Panc1 (cell line): ENCODE measurements around the gene SCARF2. TPM values are rescaled to one million over a fixed set of nuclear protein-coding genes. Genes with fewer than 3 reads are reported as not detected.
"Not testable (repeated sequence)": the region's sequence is repeated elsewhere in the genome, so short reads cannot be mapped to it uniquely, and the experiment has no call there.

Experiments
- ATAC-seq: fragments of 200-7000 bp; cut with Tn5 transposase; 2 replicates; pipeline ENCODE4 v1.9.1; 2020; ENCODE audit warnings: mild to moderate bottlenecking, moderate library complexity
- BruUV-seq: library from RNA; stranded (reverse); fragments of 400-500 nt; replicated peaks from 2 replicates; lab custom pipeline; 2021; lab: Mats Ljungman, UMichigan
- CTCF ChIA-PET: fragments of 300-600 bp; sonication (Branson Sonifier 250); formaldehyde crosslinking; loops from one replicate; lab custom pipeline; 2022; ENCODE audit warnings: antibody characterized with exemption; lab: Charles Lee
- POLR2A ChIA-PET: fragments of 300-600 bp; sonication (Branson Sonifier 250); formaldehyde crosslinking; loops from one replicate; lab custom pipeline; 2022; ENCODE audit warnings: antibody characterized with exemption; lab: Charles Lee
- DNase-seq: peaks from one replicate; pipeline ENCODE4 v3.0.0-alpha.2; 2010; ENCODE audit warnings: low read depth, low spot score
- H3K27ac ChIP-seq: 2 replicates; pipeline ENCODE4 v1.5.1; 2011; ENCODE audit warnings: mild to moderate bottlenecking, low read length, inconsistent platforms
- H3K27me3 ChIP-seq: fragments of 200-500 bp; sonication (Bioruptor generic); 2 replicates; pipeline ENCODE4 v1.6.0; 2014; ENCODE audit warnings: low read length, inconsistent platforms; ENCODE audit not compliant: control insufficient read depth, insufficient read depth
- H3K36me3 ChIP-seq: fragments of 200-500 bp; sonication (Bioruptor generic); 2 replicates; pipeline ENCODE4 v1.5.1; 2014; ENCODE audit warnings: inconsistent platforms, mild to moderate bottlenecking, low read length, moderate library complexity; ENCODE audit not compliant: control insufficient read depth, insufficient read depth
- H3K4me1 ChIP-seq: 2 replicates; pipeline ENCODE4 v1.5.1; 2011; ENCODE audit warnings: inconsistent platforms, mild to moderate bottlenecking, low read length, moderate library complexity; ENCODE audit not compliant: control insufficient read depth, insufficient read depth
- H3K4me3 ChIP-seq, 2 experiments: 2 replicates each; pipeline ENCODE4 v1.5.1; 2011 to 2012; ENCODE audit warnings: low read depth in 2 of 2, low read length in 2 of 2, mild to moderate bottlenecking in 2 of 2, inconsistent platforms in 1 of 2, moderate library complexity in 1 of 2
- H3K9me3 ChIP-seq: fragments of 200-500 bp; sonication (Bioruptor generic); 2 replicates; pipeline ENCODE4 v1.5.1; 2014; ENCODE audit warnings: low read depth, mild to moderate bottlenecking, inconsistent platforms, low read length, moderate library complexity; ENCODE audit not compliant: control insufficient read depth, insufficient read depth
- POLR2AphosphoS5 ChIP-seq: IDR thresholded peaks from 2 replicates; pipeline ENCODE4 v1.6.1; 2012; ENCODE audit warnings: mild to moderate bottlenecking, low read depth, low read length, moderate library complexity
- REST ChIP-seq, 2 experiments: IDR thresholded peaks; 2 replicates each; pipeline ENCODE4 v1.6.1; 2011 to 2012; ENCODE audit warnings: low read depth in 2 of 2, control low read depth in 1 of 2, low read length in 1 of 2, mild to moderate bottlenecking in 1 of 2, moderate library complexity in 1 of 2; ENCODE audit not compliant: insufficient read depth in 1 of 2
- SIN3A ChIP-seq: IDR thresholded peaks from 2 replicates; pipeline ENCODE4 v1.6.1; 2012; ENCODE audit warnings: low read depth, mild to moderate bottlenecking, low read length, moderate library complexity, borderline replicate concordance; ENCODE audit not compliant: insufficient read depth
- TCF7L2 ChIP-seq: IDR thresholded peaks from 2 replicates; pipeline ENCODE4 v1.6.1; 2011; ENCODE audit warnings: mild to moderate bottlenecking, low read depth, low read length, inconsistent platforms
- in situ Hi-C: cut with HindIII; loops from 2 replicates; pipeline ENCODE4 v1.10.0; 2016; ENCODE audit warnings: low sequenced_read_pairs, low pct_unique_long_range_greater_than_20kb
- intact Hi-C: fragments of 100-400 bp; cut with micrococcal nuclease; formaldehyde crosslinking; loops from one replicate; pipeline ENCODE4 v1.10.0; 2022; ENCODE audit not compliant: unreplicated experiment
- total RNA-seq: library from RNA; stranded (reverse); gene quantifications from one replicate; pipeline ENCODE4 v1.2.1, GENCODE V29; 2021; ENCODE audit not compliant: unreplicated experiment
- TF ChIP-seq, protein P1 (sequence below): fragments of 450-650 bp; IDR thresholded peaks from 2 replicates; pipeline ENCODE4 v1.5.1; 2017; ENCODE audit warnings: mild to moderate bottlenecking

SCARF2 gene
- total RNA-seq, 1 experiment from 2014 or later, result 3.2 TPM

- H3K9me3 ChIP-seq, ATAC-seq, BruUV-seq, H3K4me3 ChIP-seq, POLR2A ChIA-PET, in situ Hi-C loops, H3K36me3 ChIP-seq, H3K27me3 ChIP-seq, H3K27ac ChIP-seq, H3K4me1 ChIP-seq, intact Hi-C loops, DNase-seq: not testable (repeated sequence)
- CTCF ChIA-PET, result interaction anchor here (0.6 to 0.7 kb wide), 2 partner anchors 47 to 161 kb away, joined by 3 to 7 read pairs; no protein-coding TSS in a partner anchor
These were observed 28.2 kb downstream of the SCARF2 start for GRCh38 chr22:20409385-20409784.

GRCh38 chr22:20408891-20409290, 28.7 kb downstream of the SCARF2 start:
- intact Hi-C loops, result no loop called here
- TF ChIP-seq TCF7L2, result no peak
- no peak for TF ChIP-seq SIN3A
- TF ChIP-seq, protein P1, sequence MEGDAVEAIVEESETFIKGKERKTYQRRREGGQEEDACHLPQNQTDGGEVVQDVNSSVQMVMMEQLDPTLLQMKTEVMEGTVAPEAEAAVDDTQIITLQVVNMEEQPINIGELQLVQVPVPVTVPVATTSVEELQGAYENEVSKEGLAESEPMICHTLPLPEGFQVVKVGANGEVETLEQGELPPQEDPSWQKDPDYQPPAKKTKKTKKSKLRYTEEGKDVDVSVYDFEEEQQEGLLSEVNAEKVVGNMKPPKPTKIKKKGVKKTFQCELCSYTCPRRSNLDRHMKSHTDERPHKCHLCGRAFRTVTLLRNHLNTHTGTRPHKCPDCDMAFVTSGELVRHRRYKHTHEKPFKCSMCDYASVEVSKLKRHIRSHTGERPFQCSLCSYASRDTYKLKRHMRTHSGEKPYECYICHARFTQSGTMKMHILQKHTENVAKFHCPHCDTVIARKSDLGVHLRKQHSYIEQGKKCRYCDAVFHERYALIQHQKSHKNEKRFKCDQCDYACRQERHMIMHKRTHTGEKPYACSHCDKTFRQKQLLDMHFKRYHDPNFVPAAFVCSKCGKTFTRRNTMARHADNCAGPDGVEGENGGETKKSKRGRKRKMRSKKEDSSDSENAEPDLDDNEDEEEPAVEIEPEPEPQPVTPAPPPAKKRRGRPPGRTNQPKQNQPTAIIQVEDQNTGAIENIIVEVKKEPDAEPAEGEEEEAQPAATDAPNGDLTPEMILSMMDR, result no peak
- TF ChIP-seq POLR2AphosphoS5, result no peak
- TF ChIP-seq REST (IDR thresholded peaks at IDR 0.05; ENCODE audit: insufficient read depth in 1 of 2, low read depth in 2 of 2, low read length in 1 of 2), result no peak
- DNase-seq (no peak), ATAC-seq (no peak)
- in situ Hi-C loops, result no loop called here
- ChIA-PET POLR2A (no interaction called here), CTCF (interaction anchor here (0.6 to 0.7 kb wide), 2 partner anchors 47 to 162 kb away, joined by 3 to 7 read pairs; no protein-coding TSS in a partner anchor)
- no peak overlapping the region for H3K27ac ChIP-seq
- no peak overlapping the region for H3K4me3 ChIP-seq
- H3K9me3 ChIP-seq, result no peaks in the 10 kb centered on the region
- no TSS peak for BruUV-seq
- H3K4me1 ChIP-seq, result no peaks in the 10 kb centered on the region
- no peaks in the 10 kb centered on the region for H3K27me3 ChIP-seq
- H3K36me3 ChIP-seq, result no peaks in the 10 kb centered on the region

- no TSS peak for BruUV-seq
- ChIA-PET CTCF (interaction anchor here (0.5 kb wide), 1 partner anchor 11 kb away, joined by 6 read pairs; no protein-coding TSS in a partner anchor), POLR2A (no interaction called here)
- no peak for ATAC-seq
- in situ Hi-C loops (no loop called here), intact Hi-C loops (no loop called here)
- no peaks in the 10 kb centered on the region for H3K36me3 ChIP-seq
- H3K27ac ChIP-seq, result no peak overlapping the region
- no peak for DNase-seq
- no peaks in the 10 kb centered on the region for H3K27me3 ChIP-seq
- no peak for TF ChIP-seq POLR2AphosphoS5
- TF ChIP-seq, protein P1, result no peak
- no peak for TF ChIP-seq SIN3A
- TF ChIP-seq TCF7L2, result no peak
- TF ChIP-seq REST (IDR thresholded peaks at IDR 0.05; ENCODE audit: insufficient read depth in 1 of 2, low read depth in 2 of 2, low read length in 1 of 2), result no peak
- no peaks in the 10 kb centered on the region for H3K4me1 ChIP-seq
- H3K4me3 ChIP-seq, result no peak overlapping the region
- no peaks in the 10 kb centered on the region for H3K9me3 ChIP-seq
These were observed 29.8 kb downstream of the SCARF2 start for GRCh38 chr22:20407829-20408228.
